BE2C (cell line): ENCODE results near the gene CISD3.
A peak's percentile ranks its signal among the peaks of the same experiment; 100 is the strongest.

Source experiments
- DNase-seq: peaks from one replicate; pipeline ENCODE4 v3.0.0-alpha.2; 2020
- H3K27me3 ChIP-seq: fragments of 250-450 bp; sonication (Bioruptor Pico); 2 replicates; pipeline ENCODE4 v1.5.1; 2020; ENCODE audit warnings: mild to moderate bottlenecking
- H3K36me3 ChIP-seq: fragments of 250-450 bp; sonication (Bioruptor Pico); 2 replicates; pipeline ENCODE4 v1.5.1; 2020; ENCODE audit warnings: mild to moderate bottlenecking
- H3K4me1 ChIP-seq: fragments of 250-450 bp; sonication (Bioruptor Pico); 2 replicates; pipeline ENCODE4 v1.5.1; 2020
- H3K4me3 ChIP-seq: 2 replicates; pipeline ENCODE4 v1.5.1; 2011; ENCODE audit warnings: low read depth, low read length
- H3K9me3 ChIP-seq: fragments of 250-450 bp; sonication (Bioruptor Pico); 2 replicates; pipeline ENCODE4 v1.5.1; 2020
- TF ChIP-seq, protein P1 (sequence below): IDR thresholded peaks from 2 replicates; pipeline ENCODE4 v1.5.1; 2012; ENCODE audit warnings: mild to moderate bottlenecking, low read depth, low read length

The CISD3 gene

DNA sequence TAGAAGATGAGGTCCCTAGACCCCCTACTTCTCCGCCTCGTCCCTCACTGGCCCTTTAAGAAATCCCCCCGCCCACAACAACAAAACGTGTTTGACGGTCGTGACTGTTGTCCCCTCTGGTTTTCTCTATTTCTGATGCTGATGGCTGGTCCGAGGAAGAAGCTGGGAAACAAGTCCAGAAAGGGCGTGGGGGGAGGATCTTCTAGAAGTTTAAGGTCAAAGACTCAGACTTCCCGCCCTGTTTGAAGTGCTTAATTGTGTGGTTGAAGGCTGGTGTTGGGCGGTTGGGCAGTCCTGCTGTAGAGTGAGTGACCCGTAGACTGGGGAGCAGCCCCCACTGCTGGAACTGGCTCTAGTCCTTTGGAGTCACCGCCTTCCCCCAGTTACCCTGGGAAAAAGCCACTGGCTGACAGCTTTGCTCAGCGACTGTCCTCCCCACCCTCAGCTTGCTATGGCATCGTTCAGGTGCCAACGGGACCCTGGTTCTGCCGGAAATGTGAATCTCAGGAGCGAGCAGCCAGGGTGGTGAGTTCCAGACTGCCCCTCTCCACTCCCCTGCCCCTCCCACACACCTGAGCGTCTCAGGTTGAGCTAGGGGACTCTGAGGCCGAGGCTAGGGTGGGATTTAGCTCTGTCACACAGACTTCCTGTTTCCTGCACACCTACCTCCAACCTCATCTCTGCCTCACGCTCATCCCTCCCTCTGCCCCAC lies 23.5 kb upstream of the CISD3 start:
- H3K9me3 ChIP-seq = no peaks in the 10 kb centered on the region; the same call in 1 of the 2 replicates
- H3K36me3 ChIP-seq = peaks cover 24% of the 10 kb centered on the region
- no peaks in the 10 kb centered on the region for H3K27me3 ChIP-seq
- H3K4me3 ChIP-seq = peak overlapping the region; percentile 87
- peaks cover 9% of the 10 kb centered on the region for H3K4me1 ChIP-seq
- TF ChIP-seq, protein P1, sequence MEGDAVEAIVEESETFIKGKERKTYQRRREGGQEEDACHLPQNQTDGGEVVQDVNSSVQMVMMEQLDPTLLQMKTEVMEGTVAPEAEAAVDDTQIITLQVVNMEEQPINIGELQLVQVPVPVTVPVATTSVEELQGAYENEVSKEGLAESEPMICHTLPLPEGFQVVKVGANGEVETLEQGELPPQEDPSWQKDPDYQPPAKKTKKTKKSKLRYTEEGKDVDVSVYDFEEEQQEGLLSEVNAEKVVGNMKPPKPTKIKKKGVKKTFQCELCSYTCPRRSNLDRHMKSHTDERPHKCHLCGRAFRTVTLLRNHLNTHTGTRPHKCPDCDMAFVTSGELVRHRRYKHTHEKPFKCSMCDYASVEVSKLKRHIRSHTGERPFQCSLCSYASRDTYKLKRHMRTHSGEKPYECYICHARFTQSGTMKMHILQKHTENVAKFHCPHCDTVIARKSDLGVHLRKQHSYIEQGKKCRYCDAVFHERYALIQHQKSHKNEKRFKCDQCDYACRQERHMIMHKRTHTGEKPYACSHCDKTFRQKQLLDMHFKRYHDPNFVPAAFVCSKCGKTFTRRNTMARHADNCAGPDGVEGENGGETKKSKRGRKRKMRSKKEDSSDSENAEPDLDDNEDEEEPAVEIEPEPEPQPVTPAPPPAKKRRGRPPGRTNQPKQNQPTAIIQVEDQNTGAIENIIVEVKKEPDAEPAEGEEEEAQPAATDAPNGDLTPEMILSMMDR = no peak
- DNase-seq = no peak

DNA sequence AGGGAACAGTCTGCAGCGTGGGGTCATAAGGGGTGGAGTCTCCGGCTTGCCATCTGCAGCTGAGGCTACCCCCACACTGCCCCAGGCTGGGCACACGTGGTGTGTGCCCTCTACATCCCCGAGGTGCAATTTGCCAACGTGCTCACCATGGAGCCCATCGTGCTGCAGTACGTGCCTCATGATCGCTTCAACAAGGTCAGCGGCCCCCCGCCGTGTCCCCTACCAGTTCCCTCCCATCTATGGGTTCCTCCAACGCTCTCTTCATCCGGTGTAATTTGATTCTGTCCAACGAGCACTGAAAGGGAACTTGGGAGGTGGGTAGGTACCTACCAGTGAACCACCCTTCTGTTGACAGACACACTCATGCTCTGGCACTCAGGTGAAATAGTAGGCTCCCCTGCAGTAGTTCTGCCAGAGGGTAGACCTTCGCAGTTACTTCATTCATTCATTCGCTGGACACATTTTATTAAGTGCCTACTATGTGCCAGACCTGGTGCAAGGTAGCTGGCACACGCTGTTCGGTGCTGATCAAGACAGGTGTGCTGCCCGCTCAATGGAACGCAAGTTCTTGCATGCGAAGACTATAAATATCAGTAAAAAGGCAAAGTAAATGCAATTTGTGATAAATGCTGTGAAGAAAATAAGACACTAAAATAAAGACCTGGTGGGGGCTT lies 22.3 kb upstream of the CISD3 start:
- peaks cover 36% of the 10 kb centered on the region for H3K36me3 ChIP-seq
- DNase-seq = no peak
- TF ChIP-seq, protein P1 = no peak
- H3K9me3 ChIP-seq = no peaks in the 10 kb centered on the region; the same call in 1 of the 2 replicates
- peaks cover 9% of the 10 kb centered on the region for H3K4me1 ChIP-seq
- no peaks in the 10 kb centered on the region for H3K27me3 ChIP-seq
- no peak overlapping the region for H3K4me3 ChIP-seq

DNA sequence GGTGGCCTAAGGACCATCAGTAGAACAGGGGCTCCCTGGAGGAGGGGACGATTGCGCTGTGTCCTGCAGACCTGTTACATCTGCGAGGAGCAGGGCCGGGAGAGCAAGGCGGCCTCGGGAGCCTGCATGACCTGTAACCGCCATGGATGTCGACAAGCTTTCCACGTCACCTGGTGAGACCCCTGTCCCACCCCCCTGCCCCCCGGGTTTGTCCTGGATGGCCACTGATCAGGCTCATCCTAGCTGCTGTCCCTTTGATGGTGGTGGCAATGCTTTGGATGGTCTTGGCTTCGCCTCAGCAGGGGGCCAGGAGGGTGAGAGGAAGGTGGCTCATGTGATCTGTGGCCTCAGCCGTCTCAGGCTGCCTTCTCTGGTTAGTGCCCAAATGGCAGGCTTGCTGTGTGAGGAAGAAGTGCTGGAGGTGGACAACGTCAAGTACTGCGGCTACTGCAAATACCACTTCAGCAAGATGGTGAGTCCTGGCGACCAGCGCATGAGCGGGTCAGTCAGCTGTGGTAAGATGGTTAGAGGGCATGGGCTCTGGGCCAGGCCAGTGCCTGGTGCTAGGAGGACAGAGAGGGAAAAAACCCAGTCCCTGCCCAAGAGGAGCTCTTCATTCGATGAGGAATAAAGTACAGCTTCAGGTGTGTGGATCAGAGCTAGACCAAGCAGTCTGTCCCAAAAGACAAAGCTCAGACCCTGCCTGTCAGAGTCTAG lies 20.9 kb upstream of the CISD3 start:
- Histone ChIP-seq H3K27me3 (no peaks in the 10 kb centered on the region), H3K4me1 (peaks cover under 1% of the 10 kb centered on the region; the same call in 1 of the 2 replicates), H3K36me3 (peaks cover 45% of the 10 kb centered on the region), H3K4me3 (no peak overlapping the region), H3K9me3 (no peaks in the 10 kb centered on the region; the same call in 1 of the 2 replicates)
- TF ChIP-seq, protein P1 = no peak
- DNase-seq = no peak

DNA sequence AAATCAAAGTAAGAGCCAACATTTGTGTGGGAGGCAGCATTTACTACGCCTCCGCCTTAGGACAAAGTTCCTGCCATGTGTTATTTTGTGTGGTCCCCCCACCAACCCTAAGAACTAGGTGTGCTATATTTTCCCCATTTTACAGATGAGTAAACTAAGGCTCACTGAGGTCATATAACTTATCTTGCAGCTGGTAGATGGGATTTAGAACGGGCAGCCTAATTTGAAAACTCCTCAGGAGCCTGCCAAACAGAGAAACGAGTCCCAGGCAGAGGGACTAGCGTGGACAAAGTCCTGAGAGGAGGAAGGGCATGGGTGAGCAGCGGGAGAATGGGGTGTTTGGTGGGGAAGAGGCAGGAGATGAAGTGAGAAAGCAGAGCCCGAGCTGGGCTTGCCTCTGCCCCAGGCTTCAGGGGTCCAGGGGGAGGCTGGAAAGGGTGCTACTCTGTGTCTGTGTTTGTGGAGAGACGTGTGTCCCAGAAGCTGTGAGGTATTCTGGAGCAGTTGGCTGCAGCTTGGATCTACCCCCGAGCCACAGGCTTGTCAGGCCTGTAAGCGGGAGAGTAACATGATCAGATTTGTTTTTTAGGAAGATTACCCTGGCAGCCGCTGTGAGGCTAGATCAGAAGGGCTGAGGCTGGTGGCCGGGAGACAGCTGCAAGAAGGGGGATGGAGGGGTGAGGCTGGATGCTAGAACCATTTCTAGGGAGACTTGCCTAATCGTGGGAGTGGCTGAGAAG lies 20.1 kb upstream of the CISD3 start:
- H3K36me3 ChIP-seq = peaks cover 45% of the 10 kb centered on the region

DNA sequence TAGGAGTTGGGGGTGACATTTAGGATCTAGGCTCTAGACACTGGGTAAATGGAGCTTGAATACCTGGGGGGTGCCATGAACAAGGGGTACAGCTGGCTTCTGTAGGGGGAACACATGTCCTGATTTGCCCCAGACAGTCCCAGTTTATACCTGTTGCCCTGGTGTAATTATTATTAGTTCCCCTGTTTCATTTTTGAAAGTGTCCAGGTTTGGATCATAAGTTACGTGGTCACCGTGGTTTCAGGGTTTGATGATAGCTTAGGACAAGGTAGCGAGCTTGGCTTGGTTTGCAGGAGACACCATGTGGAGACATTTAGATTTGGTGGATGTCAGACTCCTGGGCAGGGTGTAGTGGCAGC lies 19.6 kb upstream of the CISD3 start:
- Histone ChIP-seq H3K4me3 (no peak overlapping the region), H3K27me3 (no peaks in the 10 kb centered on the region), H3K36me3 (peaks cover 48% of the 10 kb centered on the region), H3K9me3 (no peaks in the 10 kb centered on the region), H3K4me1 (no peaks in the 10 kb centered on the region)
- DNase-seq = no peak
- TF ChIP-seq, protein P1 = no peak

More for the DNA sequence above, 20.1 kb upstream of the CISD3 start:
- Histone ChIP-seq H3K9me3 (no peaks in the 10 kb centered on the region), H3K27me3 (no peaks in the 10 kb centered on the region), H3K4me1 (no peaks in the 10 kb centered on the region), H3K4me3 (no peak overlapping the region)
- no peak for DNase-seq
- TF ChIP-seq, protein P1 = no peak
